CD1c-positive myeloid dendritic cell (primary cell): ENCODE measurements around the gene SLC44A5.
"Not testable (repeated sequence)": the region's sequence is repeated elsewhere in the genome, so short reads cannot be mapped to it uniquely, and the experiment has no call there.

ENCODE experiments used
- DNase-seq: peaks from one replicate; pipeline ENCODE4 v3.0.0-alpha.2; 2016; ENCODE audit errors: extremely low spot score

Gene SLC44A5

DNA sequence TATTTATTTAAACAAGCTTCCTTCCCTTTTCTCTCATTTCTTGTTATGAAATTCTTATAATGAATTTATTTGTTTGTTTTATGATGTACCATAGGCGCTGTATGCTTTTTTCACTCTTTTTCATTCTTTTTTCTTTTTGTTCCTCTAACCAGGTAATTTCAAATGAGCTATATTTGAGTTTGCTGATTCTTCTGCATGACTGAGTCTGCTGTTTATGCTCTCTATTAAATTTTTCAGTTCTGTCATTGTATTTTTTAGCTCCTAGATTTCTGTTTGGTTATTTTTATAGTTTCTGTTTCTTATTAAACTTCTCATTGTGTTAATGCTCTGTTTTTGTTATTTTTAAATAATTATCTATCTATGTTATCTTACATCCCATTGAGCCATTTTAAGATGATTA, 244.3 kb downstream of the SLC44A5 start:
- DNase-seq = no peak

DNA sequence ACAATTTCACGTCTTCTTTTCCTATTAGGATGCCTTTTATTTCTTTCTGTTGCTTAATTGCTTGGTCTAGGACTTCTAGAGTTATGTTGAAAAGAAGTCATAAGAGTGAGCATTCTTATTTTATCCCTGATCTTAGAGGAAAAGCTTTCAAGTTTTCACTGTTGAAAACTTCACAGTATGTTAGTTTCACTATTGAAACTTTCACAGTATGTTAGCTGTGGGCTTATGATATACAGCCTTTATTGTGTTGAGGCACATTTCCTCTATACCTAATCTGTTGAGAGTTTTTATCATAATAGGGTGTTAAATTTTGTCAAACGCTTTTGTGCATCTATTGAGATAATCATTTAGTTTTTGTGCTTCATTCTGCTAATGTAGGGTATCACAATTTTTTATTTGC, 249.7 kb downstream of the SLC44A5 start:
- no peak for DNase-seq

DNA sequence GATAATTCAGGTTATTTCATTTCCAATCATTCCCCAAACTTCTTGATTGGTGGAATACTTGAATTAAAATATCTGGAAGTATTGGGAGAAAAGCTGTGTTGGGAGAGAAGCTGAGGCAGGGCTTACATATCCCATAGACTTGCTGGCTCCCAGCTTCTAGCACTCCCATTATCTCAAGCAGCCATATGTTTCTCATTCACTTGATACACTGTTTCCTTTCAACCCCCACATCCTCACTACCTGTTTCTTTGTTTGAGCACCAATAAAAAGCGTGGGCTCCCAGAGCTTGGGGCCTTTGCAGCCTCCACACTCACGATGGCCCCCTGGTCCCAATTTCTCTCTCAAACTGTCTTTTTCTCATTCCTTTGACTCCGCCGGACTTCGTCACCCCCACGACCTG, 256.6 kb downstream of the SLC44A5 start:
- DNase-seq = not testable (repeated sequence)

DNA sequence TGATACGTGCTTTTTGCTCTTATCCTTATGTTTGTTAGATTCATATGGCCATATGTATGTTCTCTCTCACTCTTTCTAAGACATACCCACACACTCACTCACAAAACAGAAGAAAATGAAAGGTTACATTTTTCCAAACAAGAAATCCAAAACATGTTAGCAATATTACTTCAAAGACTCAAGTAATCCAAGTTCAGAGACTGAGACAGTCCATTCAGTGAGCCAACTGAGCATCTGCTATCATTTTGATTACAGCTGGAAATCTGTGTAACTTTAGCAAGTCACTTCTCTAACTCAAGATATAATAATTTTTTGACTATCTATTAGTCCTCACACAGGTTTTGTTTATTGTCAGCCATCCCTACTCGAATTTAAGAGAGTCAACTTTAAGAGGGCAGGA, 257.9 kb downstream of the SLC44A5 start:
- DNase-seq = no peak

DNA sequence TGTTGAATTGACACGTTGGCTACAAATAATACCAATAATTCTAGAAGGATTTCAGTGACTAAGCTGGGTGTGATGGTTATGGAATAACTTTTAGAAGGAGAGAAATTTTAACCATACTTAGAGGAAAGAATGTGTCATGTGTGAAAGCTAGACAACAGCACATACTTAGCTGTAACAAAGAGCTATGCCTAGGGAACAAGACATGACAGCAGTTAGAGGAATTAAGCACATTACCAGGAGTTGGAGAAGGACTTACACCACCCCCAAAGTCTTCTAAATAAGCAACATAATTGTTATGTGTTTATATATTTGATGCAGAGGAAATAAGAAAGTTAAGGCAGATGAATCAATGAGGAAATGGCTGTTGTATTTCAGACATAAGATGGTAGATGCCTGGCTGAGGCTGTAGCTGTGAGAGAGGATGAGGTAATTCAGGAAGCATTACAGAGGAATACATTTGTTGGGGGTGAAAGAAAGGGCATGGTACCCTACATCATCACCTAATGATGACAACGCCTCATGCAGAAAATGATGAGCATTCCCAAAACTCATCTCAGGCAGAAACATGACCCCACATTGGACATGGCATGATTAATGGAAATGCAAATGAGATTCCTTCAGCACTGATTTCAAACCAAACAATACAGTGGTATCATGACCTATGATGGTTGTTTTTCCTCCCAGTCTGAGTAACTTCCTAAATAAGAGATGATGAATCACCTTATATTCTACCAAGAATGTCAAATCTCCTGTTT, 265.2 kb downstream of the SLC44A5 start:
- DNase-seq = no peak

DNA sequence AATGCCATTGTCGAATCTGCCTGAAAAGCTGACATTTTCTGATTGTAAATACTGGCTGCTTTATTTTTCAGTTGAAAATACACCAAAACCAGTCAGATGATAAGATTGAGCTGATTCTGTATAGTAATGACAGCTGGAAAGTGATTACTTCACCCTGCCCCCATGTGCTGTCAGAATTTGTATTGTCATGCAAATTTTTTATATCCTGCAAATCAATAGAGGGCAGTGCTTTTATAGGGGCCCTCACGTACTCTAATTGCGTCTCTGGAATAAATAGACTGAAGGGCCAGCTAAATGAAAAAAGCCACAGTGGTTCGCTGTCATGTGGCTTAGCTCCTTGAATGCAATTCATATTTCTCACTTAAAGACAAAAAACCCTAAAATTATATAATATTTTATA, 268.1 kb downstream of the SLC44A5 start:
- no peak for DNase-seq

DNA sequence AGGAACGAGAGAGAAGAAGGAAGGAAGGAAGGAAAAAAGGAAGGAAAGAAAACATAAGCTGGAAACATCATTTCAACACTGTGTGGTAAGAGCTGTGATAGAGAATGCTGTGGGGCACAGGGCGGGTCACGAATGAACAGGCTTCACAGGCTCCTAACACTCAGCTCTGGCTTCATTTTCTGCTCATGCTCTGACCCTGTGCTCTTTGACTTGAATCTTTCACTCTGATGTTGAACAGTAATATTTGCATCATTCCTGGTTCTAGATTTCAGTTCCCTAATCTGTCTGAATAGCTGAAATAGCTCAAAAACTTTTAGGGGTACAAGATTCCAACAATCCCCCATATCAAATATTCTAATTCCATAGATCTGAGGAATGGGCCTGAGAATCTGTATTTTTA, 269.4 kb downstream of the SLC44A5 start:
- no peak for DNase-seq

DNA sequence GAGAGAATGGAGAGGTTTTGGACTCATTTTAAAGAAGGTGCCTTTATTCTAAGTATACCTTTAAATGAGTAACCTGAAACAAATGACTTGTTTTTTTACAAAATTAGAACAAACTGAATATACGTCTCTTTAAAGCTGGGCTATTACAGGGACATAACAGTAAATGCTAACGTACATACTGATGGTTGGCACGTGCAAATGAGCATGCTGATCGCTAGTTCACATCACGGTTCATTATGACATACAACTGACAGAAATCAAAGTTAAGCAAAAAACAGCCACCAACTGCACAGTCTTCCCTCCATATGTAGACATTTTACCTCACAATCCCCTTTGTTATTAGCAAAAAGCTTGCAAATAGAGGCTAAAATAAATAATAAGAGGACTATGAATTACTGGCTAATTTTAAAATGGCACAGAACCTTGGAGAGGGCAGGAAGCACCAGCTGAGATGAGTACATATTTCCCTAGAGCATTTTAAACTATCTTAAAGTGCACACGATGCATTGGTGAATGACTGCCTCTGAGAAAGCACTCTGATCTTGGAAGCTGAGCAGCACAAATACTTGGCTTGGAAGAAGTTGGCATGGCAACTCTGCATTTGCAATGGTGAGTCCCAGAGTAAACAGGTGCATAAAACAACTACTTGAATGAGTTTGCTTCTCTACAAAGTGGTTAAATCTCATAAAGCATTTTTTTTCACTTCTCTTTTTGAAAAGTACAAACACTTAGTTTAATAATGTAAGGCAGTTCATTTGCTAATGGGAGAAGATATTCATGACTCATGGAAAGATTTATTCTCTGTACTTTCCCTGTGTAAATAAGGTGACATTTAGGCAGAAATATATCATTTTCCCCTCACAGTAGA, 272.1 kb downstream of the SLC44A5 start:
- no peak for DNase-seq

DNA sequence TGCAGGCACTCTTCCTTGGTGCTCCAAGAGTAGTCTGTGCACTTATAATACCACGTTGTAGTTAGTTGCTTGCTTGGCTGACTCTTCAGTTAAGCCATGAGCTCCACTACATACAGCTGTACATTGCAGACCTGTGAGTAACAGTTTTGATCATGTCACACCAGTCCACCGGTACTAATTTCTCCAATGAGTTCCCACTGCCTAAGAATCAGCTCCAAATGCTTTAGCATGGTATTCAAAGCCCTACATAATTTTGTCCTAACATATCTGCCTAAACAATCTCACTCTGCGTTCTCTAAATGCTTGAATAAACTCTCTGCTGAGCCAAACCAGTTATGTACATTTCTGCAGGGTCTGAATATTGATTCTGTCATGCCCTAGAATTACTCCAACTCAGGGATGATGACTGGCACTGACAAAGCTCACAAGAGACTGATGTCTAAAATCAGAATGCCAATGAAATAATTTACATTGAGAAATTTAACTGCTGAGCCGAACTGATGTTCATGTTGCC, 276.0 kb downstream of the SLC44A5 start:
- DNase-seq = no peak

DNA sequence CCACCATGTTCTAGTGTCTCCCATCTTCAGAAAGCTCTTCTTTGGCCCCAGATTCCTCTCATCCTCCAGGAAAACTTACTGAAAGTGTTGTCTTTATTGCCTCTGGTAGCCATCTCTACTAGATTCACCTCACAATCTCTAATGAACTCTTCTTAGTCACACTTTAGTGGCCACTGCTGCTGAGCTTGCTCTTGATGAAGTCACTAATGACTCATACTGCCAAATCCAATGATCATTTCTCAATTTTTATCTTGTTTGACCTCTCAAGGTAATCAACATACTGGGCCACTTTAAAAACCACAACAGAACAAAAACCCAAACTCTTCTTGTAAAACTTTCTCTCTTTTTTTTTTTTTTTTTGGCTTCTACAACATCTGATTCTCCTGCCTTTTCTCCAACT, 280.3 kb downstream of the SLC44A5 start:
- DNase-seq = no peak

DNA sequence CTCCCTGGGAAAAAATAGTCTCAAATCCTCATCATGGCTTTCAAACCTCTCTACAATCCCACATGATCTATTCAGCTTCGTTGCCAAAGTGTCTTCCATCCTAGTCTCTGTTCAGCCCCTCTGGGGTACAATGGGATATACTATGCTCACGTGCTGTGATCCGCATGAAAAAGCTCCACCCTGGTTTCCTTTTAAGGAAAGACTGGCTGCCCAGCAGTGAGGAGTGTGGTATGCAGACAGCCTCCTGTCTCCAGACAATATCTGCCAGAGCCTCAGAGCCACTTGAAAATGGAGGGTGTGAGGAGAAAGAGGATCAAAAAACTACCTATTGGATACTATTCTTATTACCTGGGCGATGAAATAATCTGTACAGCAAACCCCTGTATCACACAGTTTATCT, 282.2 kb downstream of the SLC44A5 start:
- DNase-seq = no peak

DNA sequence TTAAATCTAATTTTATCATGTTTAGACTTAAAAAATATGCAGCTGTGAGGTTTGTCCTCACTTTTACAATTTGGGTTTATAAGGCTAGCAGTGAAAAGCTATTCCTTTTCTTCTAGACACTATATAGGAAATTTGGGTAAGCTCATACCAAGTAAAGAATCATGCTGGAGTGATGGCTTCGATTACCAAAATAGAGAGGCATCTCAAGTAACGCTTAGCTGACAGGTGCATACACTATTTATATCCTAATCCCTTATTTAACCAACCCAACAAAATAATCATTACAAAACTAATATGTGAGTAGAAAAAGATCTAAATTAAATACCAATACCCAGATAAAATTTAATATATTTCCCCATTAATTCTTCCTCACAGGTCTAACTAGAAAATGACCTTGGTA, 283.5 kb downstream of the SLC44A5 start:
- DNase-seq = no peak

DNA sequence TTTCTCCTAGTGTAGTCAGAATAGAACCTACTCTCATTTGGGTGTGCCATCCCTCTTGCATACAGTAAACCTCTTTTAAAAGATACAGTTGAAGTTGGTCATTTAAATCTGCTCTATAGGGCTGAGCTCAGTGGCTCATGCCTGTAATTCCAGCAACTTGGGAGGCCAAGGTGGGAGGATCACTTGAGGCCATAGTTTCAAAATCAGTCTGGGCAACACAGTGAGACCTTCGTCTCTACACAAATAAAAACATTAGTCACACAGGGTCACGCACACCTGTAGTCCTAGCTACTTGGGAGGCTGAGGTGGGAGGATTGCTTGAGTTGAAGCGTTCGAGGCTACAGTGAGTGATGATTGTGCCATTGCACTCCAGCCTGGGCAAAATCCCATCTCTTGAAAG, 292.9 kb downstream of the SLC44A5 start:
- no peak for DNase-seq

DNA sequence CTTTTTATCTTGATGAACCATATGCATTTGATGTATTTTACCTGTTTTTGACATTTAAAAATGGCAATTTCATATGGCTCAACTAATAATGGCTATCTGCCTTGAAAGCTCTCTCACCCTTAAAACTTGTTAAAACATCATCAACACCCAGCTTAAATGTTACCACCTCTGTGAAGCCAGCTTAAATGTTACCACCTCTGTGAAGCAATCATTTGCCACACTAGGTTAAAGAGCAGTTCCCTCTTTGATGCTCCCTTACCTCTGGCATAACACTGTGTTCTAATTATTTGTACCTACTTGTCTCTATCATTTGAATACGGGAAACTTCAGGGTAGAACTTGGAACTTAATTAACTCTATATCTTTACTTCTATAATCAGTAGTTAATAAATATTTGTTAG, 294.7 kb downstream of the SLC44A5 start:
- no peak for DNase-seq

DNA sequence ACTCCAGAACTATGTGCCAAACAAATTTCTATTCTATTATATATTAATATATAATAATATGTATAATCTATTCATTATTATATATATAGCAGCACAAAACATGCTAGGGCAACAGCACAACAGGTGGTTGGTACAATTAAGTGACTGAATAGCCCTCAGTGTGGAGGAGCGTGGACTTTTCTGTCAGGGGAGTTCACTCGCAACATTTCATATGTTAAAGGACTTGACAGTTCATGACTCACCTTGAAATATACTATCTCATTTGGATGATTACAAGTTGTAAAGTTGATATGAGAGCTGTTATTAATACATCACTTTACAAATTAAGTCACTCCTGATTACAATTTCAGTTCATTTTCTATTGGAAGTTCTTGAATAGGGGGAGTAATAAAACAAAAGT, 298.3 kb downstream of the SLC44A5 start:
- DNase-seq = no peak

DNA sequence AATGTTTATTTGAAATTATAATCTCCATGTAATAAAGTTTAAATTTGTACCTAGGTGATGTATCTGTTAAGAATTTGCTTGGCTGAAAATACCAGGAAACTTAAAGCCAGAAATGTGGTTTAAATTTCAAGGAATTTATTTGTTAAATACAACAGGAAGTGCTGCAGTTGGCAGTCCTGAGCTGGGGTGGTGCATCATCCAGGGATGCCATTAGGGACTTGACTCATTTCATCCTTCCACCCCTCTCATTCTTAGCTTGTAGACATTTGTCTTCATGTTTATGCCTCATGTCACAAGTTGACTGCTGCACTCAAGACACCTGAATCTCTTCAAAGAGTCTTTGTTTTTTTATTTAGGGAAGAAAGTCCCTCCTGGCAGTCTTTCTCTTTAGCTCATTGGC, 300.8 kb downstream of the SLC44A5 start:
- DNase-seq = no peak

DNA sequence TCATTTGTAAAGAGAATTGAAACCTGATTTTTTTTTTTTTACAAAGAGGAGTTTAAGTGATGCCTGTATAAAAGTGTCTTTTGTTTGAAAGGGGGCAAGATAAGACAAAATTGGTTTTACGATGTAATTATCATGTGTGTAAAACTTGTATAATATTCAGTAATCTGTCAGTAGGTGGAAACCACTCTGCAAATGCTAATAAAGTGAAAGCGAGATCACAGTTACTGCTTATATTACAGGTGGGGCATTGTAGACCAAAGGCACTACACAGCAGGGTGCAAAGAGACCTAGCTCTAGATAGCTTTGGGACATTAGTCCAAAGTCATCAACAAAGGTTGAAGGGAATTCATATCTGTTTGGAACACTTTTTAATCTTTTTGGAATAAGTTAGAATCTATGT, 302.5 kb downstream of the SLC44A5 start:
- no peak for DNase-seq

DNA sequence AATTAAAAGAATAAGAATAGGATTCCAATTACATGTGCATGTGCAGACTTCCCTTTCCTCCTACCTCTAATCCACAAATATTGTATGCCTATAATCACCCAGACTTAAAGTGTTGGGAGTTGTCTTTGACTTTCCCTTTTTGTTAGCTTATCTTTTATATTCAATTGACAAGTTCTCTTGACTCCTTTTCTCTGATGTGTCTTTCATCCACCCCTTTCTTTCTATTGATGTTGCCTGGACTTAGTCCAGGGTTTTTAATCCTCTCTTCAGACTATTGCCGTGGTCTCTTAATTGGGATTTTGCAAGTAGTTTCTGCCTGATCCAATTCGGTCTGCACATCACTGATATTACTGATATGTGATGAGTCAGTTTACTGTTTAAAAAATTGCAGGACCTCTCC, 305.9 kb downstream of the SLC44A5 start:
- no peak for DNase-seq

DNA sequence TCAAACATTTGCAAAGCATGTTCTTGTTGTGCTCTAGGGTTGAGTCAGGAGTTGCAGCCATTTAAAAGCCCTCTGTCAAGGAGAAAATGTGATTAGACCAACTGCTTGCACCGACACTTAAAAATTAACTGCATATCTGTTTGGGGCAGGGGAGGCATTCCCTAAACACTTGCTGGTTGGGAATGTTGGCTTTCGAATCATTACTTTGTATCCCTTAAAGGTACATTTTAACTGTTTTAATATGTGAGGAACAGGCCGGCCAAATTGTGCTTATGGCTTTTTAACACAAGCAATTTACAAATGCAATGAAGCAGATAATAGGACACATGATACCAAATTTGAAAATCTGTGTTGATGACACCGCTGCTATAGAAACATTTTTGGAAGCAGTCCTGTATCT, 317.6 kb downstream of the SLC44A5 start:
- no peak for DNase-seq

DNA sequence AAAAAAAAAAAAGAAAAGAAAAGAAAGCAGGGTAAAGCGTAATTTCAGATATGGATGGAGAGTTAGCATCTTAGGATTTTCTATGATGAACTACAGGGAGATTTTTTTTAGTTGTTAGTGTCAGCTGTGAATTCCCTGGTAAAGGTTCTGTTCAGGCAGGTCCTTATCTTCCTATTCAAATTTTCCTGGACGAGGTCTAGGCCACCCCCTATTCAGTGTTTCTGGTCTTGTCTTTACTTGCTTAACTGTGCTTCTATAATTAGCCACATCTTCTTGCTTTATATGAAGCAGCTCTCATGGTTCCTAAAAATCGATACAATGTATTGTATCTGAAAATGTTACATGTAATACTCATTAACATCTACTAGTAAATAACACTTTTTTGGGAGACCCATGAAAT, 318.9 kb downstream of the SLC44A5 start:
- no peak for DNase-seq

DNA sequence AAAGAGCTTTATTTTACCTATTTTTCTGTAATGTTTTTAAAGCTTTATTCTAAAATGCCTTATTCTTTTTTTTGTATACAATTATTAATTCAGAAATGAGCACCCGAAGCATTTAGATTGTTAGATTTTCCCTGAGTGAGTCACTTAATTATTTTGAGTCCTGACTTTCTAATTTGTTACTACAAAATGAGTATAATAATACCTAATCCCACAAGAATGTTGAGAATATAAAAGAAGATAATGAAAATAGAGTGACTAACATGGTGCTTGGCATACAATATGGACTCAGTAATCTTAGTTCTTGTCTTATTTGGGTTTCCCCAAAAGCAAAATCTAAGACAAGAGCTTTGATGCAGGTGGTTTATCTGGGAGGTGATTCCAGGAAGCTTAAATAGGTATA, 334.5 kb downstream of the SLC44A5 start:
- DNase-seq = no peak

DNA sequence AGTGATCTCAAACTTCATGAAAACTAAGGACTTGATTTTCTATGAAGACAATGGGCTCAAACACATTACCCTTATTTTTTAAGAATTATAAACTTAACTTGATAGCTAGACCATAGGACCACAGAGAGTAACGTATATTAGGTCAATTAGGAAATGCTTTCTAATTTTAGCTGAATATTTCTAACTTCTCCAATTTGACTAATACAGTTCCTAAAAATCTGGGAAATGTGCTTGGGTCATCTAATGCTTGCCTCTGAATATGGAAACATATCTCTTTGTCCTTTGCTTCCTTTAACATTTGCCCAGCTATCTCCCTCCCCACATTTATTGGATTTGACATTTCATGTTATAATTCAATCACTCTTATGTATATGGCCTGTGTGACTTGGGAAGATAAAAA, 335.3 kb downstream of the SLC44A5 start:
- DNase-seq = peak; percentile 9

DNA sequence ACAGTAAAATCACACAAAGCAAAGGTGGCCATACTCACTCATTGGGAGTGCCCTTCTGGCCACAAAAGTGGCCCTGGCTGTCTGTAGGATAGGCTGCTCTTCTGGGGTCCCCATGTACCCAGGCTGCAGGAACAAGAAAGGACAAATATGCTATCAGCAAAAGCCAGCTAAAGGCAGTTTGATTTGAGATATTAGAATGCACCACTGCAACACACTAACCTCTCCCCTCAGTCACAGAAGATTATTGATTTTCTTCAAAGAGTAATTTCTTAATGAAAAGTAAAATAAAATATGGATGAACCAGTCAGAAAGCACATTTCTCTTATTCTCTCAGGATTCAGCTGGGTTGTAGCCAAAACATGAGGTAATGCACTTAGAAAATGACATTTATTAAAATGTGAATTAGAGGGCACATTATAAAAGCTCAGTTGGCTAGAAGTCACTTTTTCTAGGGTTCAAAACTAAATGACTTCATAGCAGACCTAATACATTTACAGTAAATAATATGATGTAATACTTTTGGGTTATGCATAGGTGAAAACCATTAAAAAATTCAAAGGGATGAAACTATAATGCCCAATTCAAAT, 335.9 kb downstream of the SLC44A5 start:
- DNase-seq = no peak
